ENCODE results near the gene DNMT1.
"Not testable (repeated sequence)": the region's sequence is repeated elsewhere in the genome, so short reads cannot be mapped to it uniquely, and the experiment has no call there.

Gene DNMT1

GRCh38 chr19:10182847-10183246 lies 11.9 kb downstream of the DNMT1 start:
- Mint-ChIP-seq H3K4me3 (no peak overlapping the region), H3K9me3 (no peaks in the 10 kb centered on the region), H3K27me3 (no peaks in the 10 kb centered on the region), H3K36me3 (ENCODE audit: low read depth) (peaks cover 46% of the 10 kb centered on the region), H3K27ac (no peak overlapping the region), H3K4me1 (peaks cover 12% of the 10 kb centered on the region)
- DNase-seq (no peak), ATAC-seq (no peak)

- H3K36me3 Mint-ChIP-seq (ENCODE audit: low read depth) = peaks cover 44% of the 10 kb centered on the region
- H3K4me1 Mint-ChIP-seq = peaks cover 11% of the 10 kb centered on the region
- DNase-seq (no peak), ATAC-seq (no peak)
- no peaks in the 10 kb centered on the region for H3K9me3 Mint-ChIP-seq
- no peak overlapping the region for H3K27ac Mint-ChIP-seq
- H3K27me3 Mint-ChIP-seq = no peaks in the 10 kb centered on the region
- H3K4me3 Mint-ChIP-seq = no peak overlapping the region
These were observed 12.7 kb downstream of the DNMT1 start for GRCh38 chr19:10182076-10182475.

- Mint-ChIP-seq H3K36me3 (ENCODE audit: low read depth) (peaks cover 46% of the 10 kb centered on the region), H3K4me3 (no peak overlapping the region), H3K4me1 (peaks cover 8% of the 10 kb centered on the region), H3K27me3 (no peaks in the 10 kb centered on the region), H3K27ac (no peak overlapping the region), H3K9me3 (no peaks in the 10 kb centered on the region)
- ATAC-seq (no peak), DNase-seq (no peak)
These were observed 14.3 kb downstream of the DNMT1 start for GRCh38 chr19:10180459-10180858.

DNA sequence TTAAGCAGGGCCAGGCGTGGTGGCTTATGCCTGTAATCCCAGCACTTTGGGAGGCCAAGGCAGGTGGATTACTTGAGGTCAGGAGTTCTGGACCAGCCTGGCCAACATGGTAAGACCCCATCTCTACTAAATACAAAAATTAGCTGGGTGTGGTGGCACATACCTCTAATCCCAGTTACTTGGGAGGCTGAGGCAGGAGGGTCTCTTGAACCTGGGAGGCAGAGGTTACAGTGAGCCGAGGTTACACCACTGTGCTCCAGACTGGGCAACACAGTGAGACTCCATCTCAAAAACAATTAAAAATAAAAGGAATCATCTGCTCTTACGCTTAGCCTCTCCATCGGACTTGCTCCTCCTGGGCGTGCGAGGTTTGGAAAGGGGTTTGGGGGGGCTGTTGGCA lies 14.7 kb downstream of the DNMT1 start:
- H3K27ac Mint-ChIP-seq = not testable (repeated sequence)

GRCh38 chr19:10173527-10173926 lies 21.2 kb downstream of the DNMT1 start:
- DNase-seq (no peak), ATAC-seq (no peak)
- Mint-ChIP-seq H3K27ac (no peak overlapping the region), H3K9me3 (no peaks in the 10 kb centered on the region), H3K36me3 (ENCODE audit: low read depth) (peaks cover 71% of the 10 kb centered on the region), H3K27me3 (no peaks in the 10 kb centered on the region), H3K4me1 (peaks cover 5% of the 10 kb centered on the region), H3K4me3 (no peak overlapping the region)

More for the DNA sequence above, 14.7 kb downstream of the DNMT1 start:
- not testable (repeated sequence) for DNase-seq, ATAC-seq, H3K27me3 Mint-ChIP-seq, H3K9me3 Mint-ChIP-seq, H3K4me3 Mint-ChIP-seq, H3K4me1 Mint-ChIP-seq
- peaks cover 49% of the 10 kb centered on the region for H3K36me3 Mint-ChIP-seq (ENCODE audit: low read depth)

- peaks cover 2% of the 10 kb centered on the region for H3K4me1 Mint-ChIP-seq
- no peak overlapping the region for H3K4me3 Mint-ChIP-seq
- no peaks in the 10 kb centered on the region for H3K9me3 Mint-ChIP-seq
- DNase-seq (no peak), ATAC-seq (no peak)
- H3K27me3 Mint-ChIP-seq = no peaks in the 10 kb centered on the region
- peaks cover 73% of the 10 kb centered on the region for H3K36me3 Mint-ChIP-seq (ENCODE audit: low read depth)
- H3K27ac Mint-ChIP-seq = no peak overlapping the region
These were observed 26.3 kb downstream of the DNMT1 start for GRCh38 chr19:10168386-10168948.

DNA sequence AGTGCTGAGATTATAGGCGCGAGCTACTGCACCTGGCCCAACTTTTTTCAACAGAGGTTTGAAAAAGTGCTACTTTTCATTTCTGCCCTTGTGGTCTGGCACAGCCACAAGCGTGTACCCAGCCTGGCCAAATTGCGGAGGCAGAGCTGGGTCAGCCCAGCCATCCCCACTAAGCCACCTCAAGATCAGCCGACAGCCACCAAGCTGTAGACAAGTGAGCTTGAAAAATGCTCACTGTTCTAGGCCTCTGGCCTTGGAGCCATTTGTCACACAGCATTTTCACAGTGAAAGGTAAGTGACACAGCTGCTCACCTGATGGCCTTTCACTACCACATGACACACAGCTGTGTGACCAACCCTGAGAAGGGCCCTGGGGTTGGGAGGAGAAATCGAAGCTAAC lies 27.3 kb downstream of the DNMT1 start:
- ATAC-seq (no peak), DNase-seq (no peak)
- Mint-ChIP-seq H3K9me3 (no peaks in the 10 kb centered on the region), H3K4me3 (no peak overlapping the region), H3K36me3 (ENCODE audit: low read depth) (peaks cover 73% of the 10 kb centered on the region), H3K27me3 (no peaks in the 10 kb centered on the region), H3K4me1 (peaks cover 2% of the 10 kb centered on the region), H3K27ac (no peak overlapping the region)

GRCh38 chr19:10166501-10166900 lies 28.3 kb downstream of the DNMT1 start:
- H3K9me3 Mint-ChIP-seq = not testable (repeated sequence)

DNA sequence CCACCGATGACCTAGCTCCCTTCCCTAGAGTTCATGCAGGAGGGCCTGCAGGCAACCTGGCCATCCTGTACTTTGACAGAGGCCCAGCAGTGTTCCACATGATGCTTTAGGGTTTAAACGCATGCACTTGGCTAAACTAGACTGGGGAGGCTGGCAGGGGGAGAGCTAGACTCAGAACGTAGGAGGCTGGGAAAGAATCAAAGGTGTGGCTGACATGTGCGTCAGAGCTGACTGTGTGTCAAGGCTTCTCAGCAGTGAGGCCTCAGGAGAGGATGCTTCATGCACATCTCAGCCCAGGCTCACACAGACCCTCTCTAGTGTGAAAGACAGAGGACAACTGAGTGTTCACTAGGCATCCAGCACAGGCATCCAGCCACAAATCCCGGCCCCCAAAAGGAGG lies 28.7 kb downstream of the DNMT1 start:
- ATAC-seq = no peak
- H3K36me3 Mint-ChIP-seq (ENCODE audit: low read depth) = peaks cover 71% of the 10 kb centered on the region
- no peaks in the 10 kb centered on the region for H3K27me3 Mint-ChIP-seq

More at GRCh38 chr19:10166501-10166900, 28.3 kb downstream of the DNMT1 start:
- H3K27ac Mint-ChIP-seq, ATAC-seq, H3K4me1 Mint-ChIP-seq, DNase-seq, H3K27me3 Mint-ChIP-seq, H3K4me3 Mint-ChIP-seq: not testable (repeated sequence)
- H3K36me3 Mint-ChIP-seq (ENCODE audit: low read depth) = peaks cover 74% of the 10 kb centered on the region

GRCh38 chr19:10163536-10163935 lies 31.2 kb downstream of the DNMT1 start:
- Mint-ChIP-seq H3K4me1 (no peaks in the 10 kb centered on the region), H3K4me3 (no peak overlapping the region), H3K9me3 (no peaks in the 10 kb centered on the region), H3K36me3 (ENCODE audit: low read depth) (peaks cover 76% of the 10 kb centered on the region), H3K27ac (no peak overlapping the region), H3K27me3 (no peaks in the 10 kb centered on the region)
- DNase-seq (no peak), ATAC-seq (no peak)

More for the DNA sequence above, 28.7 kb downstream of the DNMT1 start:
- H3K9me3 Mint-ChIP-seq = no peaks in the 10 kb centered on the region
- H3K4me1 Mint-ChIP-seq = peaks cover 2% of the 10 kb centered on the region
- no peak for DNase-seq
- H3K4me3 Mint-ChIP-seq = no peak overlapping the region
- H3K27ac Mint-ChIP-seq = no peak overlapping the region

DNA sequence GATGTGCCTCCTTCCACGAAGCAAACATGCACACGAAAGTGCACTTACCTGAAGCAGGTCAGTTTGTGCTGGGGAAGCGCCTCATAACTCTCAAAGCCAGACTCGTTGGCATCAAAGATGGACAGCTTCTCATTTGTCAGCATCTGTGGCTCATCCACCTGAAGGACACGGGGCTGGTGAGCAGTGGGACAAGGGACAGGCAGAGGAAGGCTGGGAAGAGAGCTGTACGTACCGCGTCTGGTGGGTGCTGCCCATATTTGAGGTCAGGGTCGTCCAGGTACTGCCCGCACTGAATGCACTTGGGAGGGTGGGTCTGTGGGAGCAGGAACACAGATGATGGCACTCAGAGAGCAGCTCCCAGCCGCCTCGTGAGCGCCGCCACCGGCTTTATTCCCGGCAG lies 35.1 kb downstream of the DNMT1 start:
- DNase-seq = no peak
- Mint-ChIP-seq H3K9me3 (no peaks in the 10 kb centered on the region), H3K27ac (no peak overlapping the region), H3K36me3 (ENCODE audit: low read depth) (peaks cover 81% of the 10 kb centered on the region), H3K4me1 (no peaks in the 10 kb centered on the region), H3K27me3 (no peaks in the 10 kb centered on the region), H3K4me3 (no peak overlapping the region)
- ATAC-seq = no peak

GRCh38 chr19:10158485-10158884 lies 36.3 kb downstream of the DNMT1 start:
- Mint-ChIP-seq H3K27me3 (no peaks in the 10 kb centered on the region), H3K27ac (no peak overlapping the region), H3K9me3 (no peaks in the 10 kb centered on the region), H3K36me3 (ENCODE audit: low read depth) (peaks cover 80% of the 10 kb centered on the region), H3K4me3 (no peak overlapping the region), H3K4me1 (no peaks in the 10 kb centered on the region)
- no peak for DNase-seq
- peak; percentile 7 for ATAC-seq

DNA sequence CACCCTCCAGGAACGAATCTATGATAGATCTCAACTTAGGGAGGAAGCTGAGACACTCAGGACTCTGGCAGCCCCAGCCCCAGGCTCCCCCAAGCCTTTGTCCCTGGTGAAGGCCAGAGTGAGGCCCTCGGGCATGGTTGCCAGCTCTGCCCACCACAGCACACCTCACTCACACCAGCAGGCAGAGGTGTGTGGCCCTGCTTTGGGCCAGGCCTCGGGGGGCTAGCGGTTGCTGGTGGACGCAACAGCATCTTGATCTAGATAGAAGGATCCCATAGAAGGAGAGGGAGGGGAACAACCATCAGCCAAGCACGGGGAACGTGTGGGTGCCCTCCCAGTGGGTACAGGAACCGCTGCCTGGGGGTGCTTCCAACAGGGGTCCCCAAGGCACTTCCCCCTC lies 36.7 kb downstream of the DNMT1 start:
- no peaks in the 10 kb centered on the region for H3K27me3 Mint-ChIP-seq
- H3K36me3 Mint-ChIP-seq (ENCODE audit: low read depth) = peaks cover 78% of the 10 kb centered on the region
- no peak overlapping the region for H3K4me3 Mint-ChIP-seq
- no peaks in the 10 kb centered on the region for H3K4me1 Mint-ChIP-seq
- no peak overlapping the region for H3K27ac Mint-ChIP-seq
- DNase-seq (no peak), ATAC-seq (no peak)
- no peaks in the 10 kb centered on the region for H3K9me3 Mint-ChIP-seq

- no peaks in the 10 kb centered on the region for H3K9me3 Mint-ChIP-seq
- ATAC-seq (no peak), DNase-seq (no peak)
- no peaks in the 10 kb centered on the region for H3K4me1 Mint-ChIP-seq
- H3K27ac Mint-ChIP-seq = no peak overlapping the region
- H3K36me3 Mint-ChIP-seq (ENCODE audit: low read depth) = peaks cover 81% of the 10 kb centered on the region
- no peak overlapping the region for H3K4me3 Mint-ChIP-seq
- H3K27me3 Mint-ChIP-seq = no peaks in the 10 kb centered on the region
These were observed 38.9 kb downstream of the DNMT1 start for GRCh38 chr19:10155839-10156238.

GRCh38 chr19:10152100-10152499 lies 42.7 kb downstream of the DNMT1 start:
- H3K27me3 Mint-ChIP-seq = no peaks in the 10 kb centered on the region
- DNase-seq (no peak), ATAC-seq (no peak)
- peaks cover 76% of the 10 kb centered on the region for H3K36me3 Mint-ChIP-seq (ENCODE audit: low read depth)
- H3K4me1 Mint-ChIP-seq = no peaks in the 10 kb centered on the region
- H3K9me3 Mint-ChIP-seq = no peaks in the 10 kb centered on the region
- no peak overlapping the region for H3K27ac Mint-ChIP-seq
- no peak overlapping the region for H3K4me3 Mint-ChIP-seq

DNA sequence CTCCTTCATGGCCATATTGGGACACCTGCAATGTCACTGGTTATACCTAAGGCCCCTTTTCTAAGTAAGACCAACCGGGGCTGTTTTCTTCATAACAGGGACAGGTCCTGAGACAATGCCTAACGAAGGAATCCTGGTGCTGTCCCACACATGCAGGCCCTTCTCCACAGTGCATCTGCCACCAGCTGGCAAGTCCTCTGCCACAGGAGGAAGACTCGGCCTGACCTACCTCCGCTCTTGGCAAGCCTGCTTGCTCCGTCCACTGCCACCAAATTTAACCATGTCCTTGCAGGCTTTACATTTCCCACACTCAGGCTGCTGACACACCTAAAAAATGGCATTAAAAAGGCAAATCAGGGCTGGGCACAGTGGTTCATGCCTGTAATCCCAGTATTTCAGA lies 43.2 kb downstream of the DNMT1 start:
- ATAC-seq = no peak
- peaks cover 75% of the 10 kb centered on the region for H3K36me3 Mint-ChIP-seq (ENCODE audit: low read depth)

More for the DNA sequence above, 43.2 kb downstream of the DNMT1 start:
- Mint-ChIP-seq H3K27ac (no peak overlapping the region), H3K27me3 (no peaks in the 10 kb centered on the region), H3K4me1 (no peaks in the 10 kb centered on the region), H3K9me3 (no peaks in the 10 kb centered on the region), H3K4me3 (no peak overlapping the region)
- DNase-seq = no peak

All from activated naive CD8-positive, alpha-beta T cell treated with anti-CD3 and anti-CD28 coated beads, Interleukin-2, amount 50 U/mL, for 24 hours (primary cell).